AG04449 (cell line): Measurements from ENCODE around the gene TADA3.

Experiments
- CTCF ChIA-PET: fragments of 350-600 bp; formaldehyde crosslinking; extraction: SDS; loops from one replicate; lab custom pipeline; 2021; ENCODE audit warnings: antibody characterized with exemption; lab: Yijun Ruan, JAX
- POLR2A ChIA-PET: fragments of 400-600, 350-600 bp; formaldehyde crosslinking; extraction: SDS; loops from one replicate; lab custom pipeline; 2020; ENCODE audit warnings: antibody characterized with exemption, inconsistent platforms; lab: Yijun Ruan, JAX
- DNase-seq: peaks from one replicate; pipeline ENCODE4 v3.0.0-alpha.2; 2010; ENCODE audit warnings: low read depth, low spot score
- H3K4me3 ChIP-seq: 2 replicates; pipeline ENCODE4 v1.5.1; 2011; ENCODE audit warnings: low read depth, mild to moderate bottlenecking, control low read depth, low read length
- CTCF ChIP-seq: IDR thresholded peaks from one replicate; pipeline ENCODE4 v1.5.1; 2011; ENCODE audit warnings: mild to moderate bottlenecking, moderate library complexity, low read length, control low read depth, inconsistent platforms; ENCODE audit not compliant: insufficient read depth; ENCODE audit errors: missing control alignments

Gene TADA3

GRCh38 chr3:9807981-9808344 lies 15.7 kb upstream of the TADA3 start:
- POLR2A ChIA-PET = interaction anchor here (0.7 kb wide), 1 partner anchor 15 kb away, joined by 4 read pairs; the partner anchor contains the start of genes ARPC4 and TADA3
- TF ChIP-seq CTCF = no peak
- no peak overlapping the region for H3K4me3 ChIP-seq
- DNase-seq = no peak
- CTCF ChIA-PET = interaction anchor here (0.9 to 2.4 kb wide), 3 partner anchors 8 to 125 kb away, joined by 3 to 7 read pairs (median 3); partner anchors contain the start of genes ARPC4 and TADA3

GRCh38 chr3:9806688-9807589 lies 14.7 kb upstream of the TADA3 start:
- no peak overlapping the region for H3K4me3 ChIP-seq
- TF ChIP-seq CTCF = no peak
- DNase-seq = no peak
- ChIA-PET CTCF (interaction anchor here (0.9 to 2.4 kb wide), 2 partner anchors 14 to 126 kb away, joined by 3 to 7 read pairs; partner anchors contain the start of genes ARPC4 and TADA3), POLR2A (no interaction called here)

GRCh38 chr3:9806137-9806536 lies 13.9 kb upstream of the TADA3 start:
- H3K4me3 ChIP-seq = no peak overlapping the region
- no peak for TF ChIP-seq CTCF
- DNase-seq = no peak
- ChIA-PET POLR2A (interaction anchor here (3.2 kb wide), 1 partner anchor 13 kb away, joined by 13 read pairs; the partner anchor contains the start of genes ARPC4 and TADA3), CTCF (interaction anchor here (2.2 kb wide), 1 partner anchor 10 kb away, joined by 9 read pairs; no protein-coding TSS in a partner anchor)

GRCh38 chr3:9804996-9805395 lies 12.7 kb upstream of the TADA3 start:
- POLR2A ChIA-PET = interaction anchor here (0.8 to 3.2 kb wide), 2 partner anchors 12 to 26 kb away, joined by 3 to 13 read pairs; partner anchors contain the start of genes ARPC4 and TADA3
- H3K4me3 ChIP-seq = no peak overlapping the region
- no peak for DNase-seq
- CTCF ChIA-PET = interaction anchor here (0.7 to 2.2 kb wide), 2 partner anchors 9 to 14 kb away, joined by 3 to 9 read pairs; no protein-coding TSS in a partner anchor
- TF ChIP-seq CTCF = no peak

GRCh38 chr3:9803494-9803893 lies 11.2 kb upstream of the TADA3 start:
- no peak for DNase-seq
- ChIA-PET CTCF (interaction anchor here (0.9 to 1.5 kb wide), 3 partner anchors 11 to 143 kb away, joined by 3 read pairs; partner anchors contain the start of gene ARPC4), POLR2A (interaction anchor here (1.1 to 3.2 kb wide), 2 partner anchors 11 to 143 kb away, joined by 4 to 13 read pairs; partner anchors contain the start of genes ARPC4 and TADA3)
- H3K4me3 ChIP-seq = no peak overlapping the region
- no peak for TF ChIP-seq CTCF

- DNase-seq = no peak
- ChIA-PET CTCF (interaction anchor here (1.1 kb wide), 2 partner anchors 8 to 13 kb away, joined by 3 read pairs; no protein-coding TSS in a partner anchor), POLR2A (no interaction called here)
- no peak for TF ChIP-seq CTCF
- no peak overlapping the region for H3K4me3 ChIP-seq
These were observed 8.3 kb upstream of the TADA3 start for GRCh38 chr3:9800529-9800928.
